ENCODE measurements around the gene PTH2.

PTH2 gene

DNA sequence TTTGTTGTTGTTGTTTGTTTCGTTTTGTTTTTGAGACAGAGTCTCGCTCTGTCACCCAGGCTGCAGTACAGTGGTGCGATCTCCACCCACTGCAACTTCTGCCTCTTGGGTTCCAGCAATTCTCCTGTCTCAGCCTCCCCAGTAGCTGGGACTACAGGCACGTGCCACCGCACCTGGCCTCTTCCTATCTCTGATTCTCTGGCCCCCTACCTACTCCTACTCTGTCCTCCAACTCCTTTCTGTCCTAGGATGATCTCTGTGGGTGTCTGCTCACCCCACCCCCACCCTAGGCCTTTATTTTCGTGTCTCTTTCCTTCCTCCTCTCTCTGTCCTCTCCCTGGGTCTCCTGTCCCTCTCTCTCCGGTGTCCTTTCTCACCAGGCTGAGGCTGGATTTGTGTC lies 27.2 kb upstream of the PTH2 start:
- Histone ChIP-seq H3K9ac (ENCODE audit: low read depth, low read length, poor library complexity) (no peak overlapping the region), H2BK120ac (ENCODE audit: low read depth, low read length) (no peak overlapping the region), H3K14ac (ENCODE audit: low read length) (no peak overlapping the region), H3K4ac (ENCODE audit: low read length) (no peak overlapping the region), H2BK15ac (ENCODE audit: low read length) (no peak overlapping the region), H2BK5ac (ENCODE audit: low read length) (no peak overlapping the region), H3K36me3 (replicated peaks in 1 of 2; ENCODE audit: control insufficient read depth in 2 of 2, insufficient read depth in 2 of 2, low read length in 2 of 2) (peaks cover 30 to 41% of the 10 kb centered on the region in 2 donors), H2BK12ac (ENCODE audit: low read length) (no peak overlapping the region), H3K27ac (replicated peaks; ENCODE audit: low read length) (no peak overlapping the region), H2AFZ (ENCODE audit: low read length) (no peak overlapping the region), H3K18ac (ENCODE audit: low read length) (no peak overlapping the region), H3K23ac (ENCODE audit: low read depth, low read length, poor library complexity) (no peak overlapping the region), H3K4me1 (ENCODE audit: control insufficient read depth in 2 of 2, insufficient read depth in 1 of 2, low read depth in 1 of 2, low read length in 2 of 2) (peaks cover 0 to 7% of the 10 kb centered on the region in 2 donors), H3K9me3 (replicated peaks in 1 of 2; ENCODE audit: control insufficient read depth in 2 of 2, insufficient read depth in 1 of 2, low read depth in 1 of 2, low read length in 2 of 2) (no peaks in the 10 kb centered on the region), H2AK5ac (ENCODE audit: low read depth, low read length) (no peak overlapping the region), H3K4me3 (ENCODE audit: low read length in 2 of 2) (peak overlapping the region in 1 of 2 donors; percentile 87), H4K8ac (ENCODE audit: low read depth, low read length) (no peak overlapping the region), H3K4me2 (ENCODE audit: insufficient read depth, low read length, poor library complexity, severe bottlenecking) (peak overlapping the region; percentile 45), H3K27me3 (ENCODE audit: control insufficient read depth in 3 of 3, insufficient read depth in 3 of 3, low read depth in 1 of 3, low read length in 3 of 3) (no peaks in the 10 kb centered on the region), H4K91ac (ENCODE audit: low read depth, low read length, poor library complexity) (no peak overlapping the region), H3K79me1 (ENCODE audit: low read depth, low read length) (peaks cover 20% of the 10 kb centered on the region)
- no peak for DNase-seq (ENCODE audit: low spot score)
- WGBS, 2 donors (ENCODE audit: extremely low coverage in 2 of 2, insufficient read length in 2 of 2, insufficient replicate concordance in 1 of 2), result no CpG with 5 or more reads among the region's 7 CpGs

- H2BK120ac ChIP-seq (ENCODE audit: low read depth, low read length), result no peak overlapping the region
- H3K27ac ChIP-seq (replicated peaks; ENCODE audit: low read length), result no peak overlapping the region
- H3K18ac ChIP-seq (ENCODE audit: low read length), result no peak overlapping the region
- no peak overlapping the region for H2BK15ac ChIP-seq (ENCODE audit: low read length)
- H3K4me2 ChIP-seq (ENCODE audit: insufficient read depth, low read length, poor library complexity, severe bottlenecking), result no peak overlapping the region
- peaks cover 20% of the 10 kb centered on the region for H3K79me1 ChIP-seq (ENCODE audit: low read depth, low read length)
- no CpG with 5 or more reads among the region's 6 CpGs for WGBS, 2 donors (ENCODE audit: extremely low coverage in 2 of 2, insufficient read length in 2 of 2, insufficient replicate concordance in 1 of 2)
- no peak overlapping the region for H3K4ac ChIP-seq (ENCODE audit: low read length)
- H2BK12ac ChIP-seq (ENCODE audit: low read length), result no peak overlapping the region
- no peak overlapping the region for H3K9ac ChIP-seq (ENCODE audit: low read depth, low read length, poor library complexity)
- DNase-seq (ENCODE audit: low spot score), result no peak
- no peak overlapping the region for H2AFZ ChIP-seq (ENCODE audit: low read length)
- H3K14ac ChIP-seq (ENCODE audit: low read length), result peak overlapping the region; percentile 56
- peak overlapping the region; percentile 70 for H2AK5ac ChIP-seq (ENCODE audit: low read depth, low read length)
- no peaks in the 10 kb centered on the region for H3K27me3 ChIP-seq (ENCODE audit: control insufficient read depth in 3 of 3, insufficient read depth in 3 of 3, low read depth in 1 of 3, low read length in 3 of 3)
- peaks cover 30 to 41% of the 10 kb centered on the region in 2 donors for H3K36me3 ChIP-seq (replicated peaks in 1 of 2; ENCODE audit: control insufficient read depth in 2 of 2, insufficient read depth in 2 of 2, low read length in 2 of 2)
- no peak overlapping the region for H4K91ac ChIP-seq (ENCODE audit: low read depth, low read length, poor library complexity)
- H3K4me3 ChIP-seq (ENCODE audit: low read length in 2 of 2), result no peak overlapping the region
- H3K4me1 ChIP-seq (ENCODE audit: control insufficient read depth in 2 of 2, insufficient read depth in 1 of 2, low read depth in 1 of 2, low read length in 2 of 2), result peaks cover 0 to 5% of the 10 kb centered on the region in 2 donors
- no peak overlapping the region for H3K23ac ChIP-seq (ENCODE audit: low read depth, low read length, poor library complexity)
- peak overlapping the region; percentile 66 for H2BK5ac ChIP-seq (ENCODE audit: low read length)
- H4K8ac ChIP-seq (ENCODE audit: low read depth, low read length), result peak overlapping the region; percentile 43
- no peaks in the 10 kb centered on the region for H3K9me3 ChIP-seq (replicated peaks in 1 of 2; ENCODE audit: control insufficient read depth in 2 of 2, insufficient read depth in 1 of 2, low read depth in 1 of 2, low read length in 2 of 2)
Measured at GRCh38 chr19:49448432-49448786, 25.2 kb upstream of the PTH2 start.

- Histone ChIP-seq H2AFZ (ENCODE audit: low read length) (no peak overlapping the region), H2BK12ac (ENCODE audit: low read length) (no peak overlapping the region), H2BK15ac (ENCODE audit: low read length) (no peak overlapping the region), H2BK120ac (ENCODE audit: low read depth, low read length) (no peak overlapping the region), H3K36me3 (replicated peaks in 1 of 2; ENCODE audit: control insufficient read depth in 2 of 2, insufficient read depth in 2 of 2, low read length in 2 of 2) (peaks cover 30 to 41% of the 10 kb centered on the region in 2 donors), H3K9me3 (replicated peaks in 1 of 2; ENCODE audit: control insufficient read depth in 2 of 2, insufficient read depth in 1 of 2, low read depth in 1 of 2, low read length in 2 of 2) (no peaks in the 10 kb centered on the region), H2AK5ac (ENCODE audit: low read depth, low read length) (peak overlapping the region; percentile 70), H3K18ac (ENCODE audit: low read length) (no peak overlapping the region), H3K79me1 (ENCODE audit: low read depth, low read length) (peaks cover 21% of the 10 kb centered on the region), H3K27ac (replicated peaks; ENCODE audit: low read length) (no peak overlapping the region), H3K23ac (ENCODE audit: low read depth, low read length, poor library complexity) (no peak overlapping the region), H3K4me1 (ENCODE audit: control insufficient read depth in 2 of 2, insufficient read depth in 1 of 2, low read depth in 1 of 2, low read length in 2 of 2) (peaks cover 0 to 5% of the 10 kb centered on the region in 2 donors), H4K91ac (ENCODE audit: low read depth, low read length, poor library complexity) (no peak overlapping the region), H3K27me3 (ENCODE audit: control insufficient read depth in 3 of 3, insufficient read depth in 3 of 3, low read depth in 1 of 3, low read length in 3 of 3) (no peaks in the 10 kb centered on the region), H3K9ac (ENCODE audit: low read depth, low read length, poor library complexity) (peak overlapping the region; percentile 50), H3K14ac (ENCODE audit: low read length) (no peak overlapping the region), H3K4me3 (ENCODE audit: low read length in 2 of 2) (no peak overlapping the region), H4K8ac (ENCODE audit: low read depth, low read length) (no peak overlapping the region), H3K4ac (ENCODE audit: low read length) (no peak overlapping the region), H3K4me2 (ENCODE audit: insufficient read depth, low read length, poor library complexity, severe bottlenecking) (no peak overlapping the region), H2BK5ac (ENCODE audit: low read length) (peak overlapping the region; percentile 66)
- no CpG with 5 or more reads among the region's 32 CpGs for WGBS, 2 donors (ENCODE audit: extremely low coverage in 2 of 2, insufficient read length in 2 of 2, insufficient replicate concordance in 1 of 2)
- no peak for DNase-seq (ENCODE audit: low spot score)
Measured at GRCh38 chr19:49447485-49448431, 24.5 kb upstream of the PTH2 start.

GRCh38 chr19:49445997-49446396 lies 22.8 kb upstream of the PTH2 start:
- Histone ChIP-seq H3K4me2 (ENCODE audit: insufficient read depth, low read length, poor library complexity, severe bottlenecking) (no peak overlapping the region), H3K4ac (ENCODE audit: low read length) (no peak overlapping the region), H2BK12ac (ENCODE audit: low read length) (no peak overlapping the region), H4K8ac (ENCODE audit: low read depth, low read length) (no peak overlapping the region), H3K27ac (replicated peaks; ENCODE audit: low read length) (no peak overlapping the region), H3K9ac (ENCODE audit: low read depth, low read length, poor library complexity) (no peak overlapping the region), H3K14ac (ENCODE audit: low read length) (no peak overlapping the region), H2BK120ac (ENCODE audit: low read depth, low read length) (no peak overlapping the region), H2BK5ac (ENCODE audit: low read length) (no peak overlapping the region), H3K18ac (ENCODE audit: low read length) (no peak overlapping the region), H4K91ac (ENCODE audit: low read depth, low read length, poor library complexity) (no peak overlapping the region), H2AK5ac (ENCODE audit: low read depth, low read length) (no peak overlapping the region), H3K4me1 (ENCODE audit: control insufficient read depth in 2 of 2, insufficient read depth in 1 of 2, low read depth in 1 of 2, low read length in 2 of 2) (peaks cover 0 to 13% of the 10 kb centered on the region in 2 donors), H2AFZ (ENCODE audit: low read length) (no peak overlapping the region), H3K27me3 (ENCODE audit: control insufficient read depth in 3 of 3, insufficient read depth in 3 of 3, low read depth in 1 of 3, low read length in 3 of 3) (peaks cover 1 to 14% (median 14%) of the 10 kb centered on the region in 3 experiments), H3K36me3 (replicated peaks in 1 of 2; ENCODE audit: control insufficient read depth in 2 of 2, insufficient read depth in 2 of 2, low read length in 2 of 2) (peaks cover 30 to 41% of the 10 kb centered on the region in 2 donors), H3K79me1 (ENCODE audit: low read depth, low read length) (peaks cover 18% of the 10 kb centered on the region), H3K4me3 (ENCODE audit: low read length in 2 of 2) (no peak overlapping the region), H3K9me3 (replicated peaks in 1 of 2; ENCODE audit: control insufficient read depth in 2 of 2, insufficient read depth in 1 of 2, low read depth in 1 of 2, low read length in 2 of 2) (no peaks in the 10 kb centered on the region), H3K23ac (ENCODE audit: low read depth, low read length, poor library complexity) (no peak overlapping the region), H2BK15ac (ENCODE audit: low read length) (no peak overlapping the region)
- DNase-seq (ENCODE audit: low spot score), result no peak
- WGBS, 2 donors (ENCODE audit: extremely low coverage in 2 of 2, insufficient read length in 2 of 2, insufficient replicate concordance in 1 of 2), result no CpG with 5 or more reads among the region's 3 CpGs

Data from neuronal stem cell (in vitro differentiated cells).